Adipose tissue (tissue), 3 donors: Measurements from ENCODE around the gene MMP17. TPM values are rescaled to one million over a fixed set of nuclear protein-coding genes. Genes with fewer than 3 reads are reported as not detected.

Experiments used
- H3K27ac ChIP-seq: one replicate; pipeline ENCODE4 v1.5.1; 2013; ENCODE audit warnings: low read depth, low read length
- WGBS, 3 donors: extraction: QIAGEN DNeasy Blood & Tissue Kit; methylation state at CpG; one replicate each; pipeline ENCODE4 v1.1.7; 2013; 5-methylcytosine and 5-hydroxymethylcytosine counted together
- polyA plus RNA-seq, 3 donors: library from polyadenylated mRNA; stranded (reverse); fragments of 200-250 nt; gene quantifications; one replicate each; pipeline ENCODE4 v1.2.3, GENCODE V29; 2013
- donor health status: healthy with polysubstance abuse.
- donor health status: Bipolar disorder and iron deficiency.
- donor health status: healthy.

MMP17 gene
- polyA plus RNA-seq, 3 donors = 2.7 to 7.5 (median 7.4) TPM

- H3K27ac ChIP-seq = no peak overlapping the region
- 83 to 94% (median 93%) methylated on average over 45 to 46 of the region's 46 CpGs for WGBS, 3 donors
Measured at GRCh38 chr12:131840643-131841416, 12.6 kb downstream of the MMP17 start.

GRCh38 chr12:131841547-131841946 lies 13.4 kb downstream of the MMP17 start:
- no peak overlapping the region for H3K27ac ChIP-seq
- WGBS, 3 donors = 90 to 95% (median 93%) methylated on average over 22 of the region's 22 CpGs

GRCh38 chr12:131842169-131842568 lies 14.0 kb downstream of the MMP17 start:
- 88 to 90% (median 89%) methylated on average over 15 of the region's 15 CpGs for WGBS, 3 donors
- no peak overlapping the region for H3K27ac ChIP-seq

- no peak overlapping the region for H3K27ac ChIP-seq
- 85 to 92% (median 90%) methylated on average over 16 of the region's 16 CpGs for WGBS, 3 donors
Measured at GRCh38 chr12:131843527-131843926, 15.3 kb downstream of the MMP17 start.

- WGBS, 3 donors = 86 to 96% (median 91%) methylated on average over 10 to 11 of the region's 11 CpGs
- H3K27ac ChIP-seq = no peak overlapping the region
Measured at GRCh38 chr12:131844140-131844539, 15.9 kb downstream of the MMP17 start.

GRCh38 chr12:131844656-131845055 lies 16.5 kb downstream of the MMP17 start:
- no peak overlapping the region for H3K27ac ChIP-seq
- 89 to 93% (median 90%) methylated on average over 25 of the region's 25 CpGs for WGBS, 3 donors

GRCh38 chr12:131845121-131845520 lies 16.9 kb downstream of the MMP17 start:
- 85 to 94% (median 92%) methylated on average over 29 of the region's 29 CpGs for WGBS, 3 donors
- H3K27ac ChIP-seq = no peak overlapping the region

GRCh38 chr12:131847456-131847855 lies 19.3 kb downstream of the MMP17 start:
- H3K27ac ChIP-seq = no peak overlapping the region
- WGBS, 3 donors = 83 to 92% (median 88%) methylated on average over 10 of the region's 10 CpGs

- WGBS, 3 donors = 82% methylated on average over 24 of the region's 24 CpGs
Measured at GRCh38 chr12:131848753-131849152, 20.6 kb downstream of the MMP17 start.

GRCh38 chr12:131849700-131850553 lies 21.7 kb downstream of the MMP17 start:
- H3K27ac ChIP-seq = no peak overlapping the region
- 78 to 90% (median 90%) methylated on average over 47 of the region's 47 CpGs for WGBS, 3 donors

More at GRCh38 chr12:131848753-131849152, 20.6 kb downstream of the MMP17 start:
- no peak overlapping the region for H3K27ac ChIP-seq

- H3K27ac ChIP-seq = no peak overlapping the region
- WGBS, 3 donors = 65 to 91% (median 80%) methylated on average over 38 to 41 of the region's 41 CpGs
Measured at GRCh38 chr12:131850856-131851559, 22.8 kb downstream of the MMP17 start.

- 74 to 83% (median 78%) methylated on average over 33 to 37 of the region's 37 CpGs for WGBS, 3 donors
- H3K27ac ChIP-seq = no peak overlapping the region
Measured at GRCh38 chr12:131851741-131852550, 23.8 kb downstream of the MMP17 start.

GRCh38 chr12:131852551-131853299 lies 24.5 kb downstream of the MMP17 start:
- H3K27ac ChIP-seq = no peak overlapping the region
- WGBS, 3 donors = 40 to 59% (median 47%) methylated on average over 24 of the region's 24 CpGs

GRCh38 chr12:131853832-131854797 lies 25.9 kb downstream of the MMP17 start:
- H3K27ac ChIP-seq = no peak overlapping the region
- WGBS, 3 donors = 74 to 87% (median 82%) methylated on average over 35 of the region's 35 CpGs

GRCh38 chr12:131854861-131855476 lies 26.8 kb downstream of the MMP17 start:
- WGBS, 3 donors = 74 to 79% (median 74%) methylated on average over 16 of the region's 16 CpGs
- no peak overlapping the region for H3K27ac ChIP-seq
